Right cardiac atrium (tissue), 5 donors: ENCODE data around the gene MAGEC2. TPM values are rescaled to one million over a fixed set of nuclear protein-coding genes. Genes with fewer than 3 reads are reported as not detected.

Experiments
- ATAC-seq, 2 donors: fragments of 200-7000 bp; cut with Tn5 transposase; one replicate each; pipeline versions ENCODE4 v1.8.0 to v1.9.1; 2020; ENCODE audit warnings: moderate library complexity in 2 of 2, mild to moderate bottlenecking in 1 of 2
- DNase-seq, 3 donors: peaks; one replicate each; pipeline ENCODE4 v3.0.0-alpha.2; 2020
- H3K27ac ChIP-seq: one replicate; pipeline ENCODE4 v1.5.1; 2013; ENCODE audit warnings: mild to moderate bottlenecking, low read length, control low read depth, moderate library complexity
- H3K27me3 ChIP-seq: one replicate; pipeline ENCODE4 v1.6.1; 2013; ENCODE audit not compliant: control insufficient read depth, insufficient read depth
- H3K4me1 ChIP-seq: one replicate; pipeline ENCODE4 v1.6.1; 2013; ENCODE audit warnings: low read length; ENCODE audit not compliant: control insufficient read depth, insufficient read depth
- H3K4me3 ChIP-seq: one replicate; pipeline ENCODE4 v1.5.1; 2013; ENCODE audit warnings: low read length, control low read depth
- H3K9me3 ChIP-seq: one replicate; pipeline ENCODE4 v1.6.1; 2013; ENCODE audit warnings: low read length; ENCODE audit not compliant: control insufficient read depth
- WGBS: extraction: QIAGEN DNeasy Blood & Tissue Kit; methylation state at CpG from one replicate; pipeline ENCODE4 v1.1.7; 2013; 5-methylcytosine and 5-hydroxymethylcytosine counted together
- intact Hi-C, 4 donors: fragments of 100-400 bp; cut with DNase I; formaldehyde crosslinking; loops; one replicate each; pipeline versions ENCODE4 v1.11.0 to v1.14.0; 2022 to 2023
- long read RNA-seq, 4 donors: library from polyadenylated mRNA; unstranded; transcript quantifications; one replicate each; pipeline ENCODE4 v2.0.0, GENCODE V29; 2020 to 2021
- polyA plus RNA-seq: library from polyadenylated mRNA; stranded (reverse); fragments of 200-250 nt; gene quantifications from one replicate; pipeline ENCODE4 v1.2.3, GENCODE V29; 2013
- total RNA-seq, 4 donors: library from RNA; stranded (reverse); fragmentation: NEBNext Ultra II Directional; extraction: Animal tissue kit (Norgen Biotek cat#: 25700); gene quantifications; one replicate each; pipeline ENCODE4 v1.2.1, GENCODE V29; 2021
- donor health status: healthy with polysubstance abuse.
- donor health status: DM: no; HTN: yes; CAD: no.
- donor health status: DM: no; HTN: no; CAD: no.
- donor health status: DM: no; HTN: yes; CAD: no; lungs with severe emphysema.
- donor health status: DM: yes; HTN: yes; CAD: no.

Gene MAGEC2
- total RNA-seq (not detected), polyA plus RNA-seq (not detected)
- long read RNA-seq, donor 1: 0 reads
- long read RNA-seq, donor 2: 0 reads
- long read RNA-seq, donor 3: 0 reads
- long read RNA-seq, donor 4: 0 reads

- ATAC-seq: no peak
- H3K4me3 ChIP-seq: no peak within 1 kb of the TSS
- intact Hi-C loops: no loop called here
- no peak within 1 kb of the TSS for H3K27ac ChIP-seq
- no peaks in the 10 kb centered on the region for H3K27me3 ChIP-seq
- WGBS: 94% methylated on average over 28 of the region's 28 CpGs
- no peaks in the 10 kb centered on the region for H3K4me1 ChIP-seq
- no peak for DNase-seq
- no peaks in the 10 kb centered on the region for H3K9me3 ChIP-seq
Measured at GRCh38 chrX:142204522-142205433, at the start of gene MAGEC2. Gene MAGEC2 (minus strand): TSS chrX:142205290. CDS start chrX:142203987, 1,303 bp downstream.

- intact Hi-C loops: no loop called here
- WGBS: 66% methylated on average over 4 of the region's 4 CpGs
- Histone ChIP-seq H3K27me3 (no peaks in the 10 kb centered on the region), H3K9me3 (no peaks in the 10 kb centered on the region), H3K4me1 (no peaks in the 10 kb centered on the region), H3K4me3 (no peak overlapping the region), H3K27ac (no peak overlapping the region)
- ATAC-seq (no peak), DNase-seq (no peak)
Measured at GRCh38 chrX:142251680-142252079, 46.6 kb upstream of the MAGEC2 start.

GRCh38 chrX:142251202-142251601 is 46.1 kb upstream of the MAGEC2 start:
- no peaks in the 10 kb centered on the region for H3K27me3 ChIP-seq
- H3K4me1 ChIP-seq: no peaks in the 10 kb centered on the region
- WGBS: 76% methylated on average over 4 of the region's 4 CpGs
- DNase-seq (no peak), ATAC-seq (no peak)
- no peak overlapping the region for H3K27ac ChIP-seq
- H3K4me3 ChIP-seq: no peak overlapping the region
- H3K9me3 ChIP-seq: no peaks in the 10 kb centered on the region
- intact Hi-C loops: no loop called here

- intact Hi-C loops: no loop called here
- H3K4me3 ChIP-seq: no peak overlapping the region
- no peaks in the 10 kb centered on the region for H3K4me1 ChIP-seq
- no peak overlapping the region for H3K27ac ChIP-seq
- ATAC-seq: no peak
- H3K9me3 ChIP-seq: no peaks in the 10 kb centered on the region
- 79% methylated on average over 4 of the region's 4 CpGs for WGBS
- no peaks in the 10 kb centered on the region for H3K27me3 ChIP-seq
- no peak for DNase-seq
Measured at GRCh38 chrX:142250502-142250901, 45.4 kb upstream of the MAGEC2 start.

- 41% methylated on average over 5 of the region's 5 CpGs for WGBS
- intact Hi-C loops: no loop called here
- no peak overlapping the region for H3K27ac ChIP-seq
- H3K9me3 ChIP-seq: no peaks in the 10 kb centered on the region
- no peaks in the 10 kb centered on the region for H3K27me3 ChIP-seq
- DNase-seq (no peak), ATAC-seq (no peak)
- H3K4me3 ChIP-seq: no peak overlapping the region
- no peaks in the 10 kb centered on the region for H3K4me1 ChIP-seq
Measured at GRCh38 chrX:142249721-142250120, 44.6 kb upstream of the MAGEC2 start.

- WGBS: 89% methylated on average over 4 of the region's 4 CpGs
- no peaks in the 10 kb centered on the region for H3K9me3 ChIP-seq
- no peak for ATAC-seq
- intact Hi-C loops: no loop called here
- DNase-seq: no peak
- no peaks in the 10 kb centered on the region for H3K4me1 ChIP-seq
- no peak overlapping the region for H3K27ac ChIP-seq
- H3K27me3 ChIP-seq: no peaks in the 10 kb centered on the region
- H3K4me3 ChIP-seq: no peak overlapping the region
Measured at GRCh38 chrX:142244568-142244967, 39.5 kb upstream of the MAGEC2 start.

- ATAC-seq (no peak), DNase-seq (no peak)
- Histone ChIP-seq H3K27me3 (no peaks in the 10 kb centered on the region), H3K4me3 (no peak overlapping the region), H3K4me1 (no peaks in the 10 kb centered on the region), H3K9me3 (no peaks in the 10 kb centered on the region), H3K27ac (no peak overlapping the region)
- 39% methylated on average over 1 of the region's 1 CpG for WGBS
- intact Hi-C loops: no loop called here
Measured at GRCh38 chrX:142238536-142238935, 33.4 kb upstream of the MAGEC2 start.

GRCh38 chrX:142233400-142233799 is 28.3 kb upstream of the MAGEC2 start:
- ATAC-seq (no peak), DNase-seq (no peak)
- intact Hi-C loops: no loop called here
- no peaks in the 10 kb centered on the region for H3K4me1 ChIP-seq
- no peak overlapping the region for H3K27ac ChIP-seq
- no peaks in the 10 kb centered on the region for H3K9me3 ChIP-seq
- H3K27me3 ChIP-seq: no peaks in the 10 kb centered on the region
- no peak overlapping the region for H3K4me3 ChIP-seq
- WGBS: 35% methylated on average over 1 of the region's 1 CpG

- no peak overlapping the region for H3K4me3 ChIP-seq
- no peaks in the 10 kb centered on the region for H3K4me1 ChIP-seq
- H3K9me3 ChIP-seq: no peaks in the 10 kb centered on the region
- intact Hi-C loops: no loop called here
- 84% methylated on average over 4 of the region's 4 CpGs for WGBS
- no peak for DNase-seq
- no peak overlapping the region for H3K27ac ChIP-seq
- ATAC-seq: no peak
- H3K27me3 ChIP-seq: no peaks in the 10 kb centered on the region
Measured at GRCh38 chrX:142214081-142214480, 9.0 kb upstream of the MAGEC2 start.

GRCh38 chrX:142201113-142201512 is 4.0 kb downstream of the MAGEC2 start:
- no peaks in the 10 kb centered on the region for H3K4me1 ChIP-seq
- no peak overlapping the region for H3K4me3 ChIP-seq
- intact Hi-C loops: no loop called here
- H3K27ac ChIP-seq: no peak overlapping the region
- DNase-seq: no peak
- ATAC-seq: no peak
- H3K27me3 ChIP-seq: no peaks in the 10 kb centered on the region
- H3K9me3 ChIP-seq: no peaks in the 10 kb centered on the region
- 72% methylated on average over 2 of the region's 2 CpGs for WGBS

- Histone ChIP-seq H3K9me3 (no peaks in the 10 kb centered on the region), H3K4me3 (no peak overlapping the region), H3K27me3 (no peaks in the 10 kb centered on the region), H3K27ac (no peak overlapping the region), H3K4me1 (no peaks in the 10 kb centered on the region)
- DNase-seq (no peak), ATAC-seq (no peak)
- intact Hi-C loops: no loop called here
- WGBS: 74% methylated on average over 2 of the region's 2 CpGs
Measured at GRCh38 chrX:142186103-142186502, 19.0 kb downstream of the MAGEC2 start.
